ENCODE results near the gene FBXO9.
"Not testable (repeated sequence)": the region's sequence is repeated elsewhere in the genome, so short reads cannot be mapped to it uniquely, and the experiment has no call there.

FBXO9 gene

DNA sequence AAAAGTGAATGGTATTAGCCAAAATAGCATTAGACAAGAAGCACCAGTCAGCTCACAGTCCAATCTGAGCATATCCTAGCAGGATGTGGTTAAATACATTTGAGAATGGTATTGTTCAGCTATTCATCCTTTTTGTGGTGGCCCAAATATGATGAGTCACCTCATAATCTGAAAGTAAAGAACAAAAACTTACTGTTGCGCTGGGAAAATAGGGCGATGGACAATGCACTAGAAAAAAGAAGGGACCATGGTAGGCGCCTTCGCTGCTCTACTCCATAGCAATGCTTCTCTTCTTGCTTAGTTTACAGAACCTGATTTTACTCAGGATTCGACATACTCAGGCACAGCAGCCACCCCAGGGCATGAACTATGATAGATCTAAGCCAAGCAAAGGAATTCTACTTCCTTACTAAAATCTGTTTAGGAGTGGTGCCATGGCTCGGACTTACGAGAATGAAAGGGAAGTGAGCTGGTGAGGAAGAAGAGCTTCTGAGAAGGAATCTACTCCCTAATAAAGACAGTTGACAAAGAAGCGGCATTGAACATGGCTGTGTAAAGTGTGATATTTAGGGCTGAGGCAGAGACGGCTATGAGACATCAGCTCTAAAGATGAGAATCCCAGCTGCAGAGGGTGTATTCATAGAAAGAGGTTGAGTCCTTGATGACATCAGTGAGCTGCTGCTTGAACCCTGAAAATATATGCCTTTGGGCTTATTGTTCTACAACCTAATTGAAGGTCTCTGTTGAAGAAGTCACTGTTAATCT is 16.6 kb upstream of the FBXO9 start:
- no peak for DNase-seq (ENCODE audit: low spot score)

DNA sequence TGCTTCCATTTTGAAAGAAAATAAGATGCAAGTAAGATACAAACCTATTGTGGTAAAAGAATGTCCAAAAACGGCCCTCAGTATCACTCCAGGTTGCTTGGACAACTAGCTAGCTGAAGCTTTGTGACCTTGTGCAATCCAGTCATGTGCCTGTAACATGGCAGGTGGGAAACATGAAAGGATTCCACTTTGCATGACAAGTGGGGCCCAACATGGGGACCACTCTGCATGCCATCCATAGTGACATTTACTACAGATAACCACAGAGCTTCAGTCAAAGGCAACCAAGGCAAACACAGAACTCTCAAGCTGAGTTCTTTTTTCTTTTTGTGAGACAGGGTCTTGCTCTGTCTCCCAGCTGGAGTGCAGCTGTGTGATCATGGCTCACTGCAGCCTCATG is 15.8 kb upstream of the FBXO9 start:
- DNase-seq (ENCODE audit: low spot score), result no peak

DNA sequence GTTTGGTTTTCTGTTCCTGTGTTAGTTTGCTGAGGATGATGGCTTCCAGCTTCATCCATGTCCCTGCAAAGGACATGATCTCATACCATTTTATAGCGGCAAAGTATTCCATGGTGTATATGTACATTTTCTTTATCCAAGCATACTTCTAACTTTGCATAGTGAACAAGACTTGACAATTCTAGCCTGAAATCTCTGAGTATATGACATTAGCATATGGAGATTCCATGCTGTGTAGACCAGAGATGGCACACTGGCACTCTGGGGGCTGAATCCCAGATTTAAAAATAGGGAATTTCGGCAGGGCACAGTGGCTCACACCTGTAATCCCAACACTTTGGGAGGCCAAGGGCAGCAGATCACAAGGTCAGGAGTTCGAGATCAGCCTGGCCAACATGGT is 13.1 kb upstream of the FBXO9 start:
- DNase-seq (ENCODE audit: low spot score), result not testable (repeated sequence)

DNA sequence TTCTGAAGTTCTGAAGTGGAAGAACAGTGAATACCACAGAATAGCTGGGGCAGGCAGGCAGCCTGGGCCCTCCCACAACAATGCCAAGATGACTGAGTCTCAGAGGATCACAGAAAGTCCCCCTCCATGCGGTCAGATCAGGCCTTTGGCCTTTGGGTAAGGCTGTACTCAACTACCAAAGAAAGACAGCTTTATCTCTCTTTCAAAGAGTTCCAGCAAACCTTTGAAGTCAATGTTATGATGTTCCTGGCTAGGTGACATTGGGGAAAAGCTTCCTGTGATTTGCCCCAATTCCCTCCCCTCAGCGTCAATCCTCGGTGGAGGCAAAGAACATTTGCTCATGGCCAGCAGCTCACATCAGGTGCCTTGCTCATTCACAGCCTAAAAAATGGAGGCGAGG is 10.7 kb upstream of the FBXO9 start:
- DNase-seq (ENCODE audit: low spot score), result no peak

DNA sequence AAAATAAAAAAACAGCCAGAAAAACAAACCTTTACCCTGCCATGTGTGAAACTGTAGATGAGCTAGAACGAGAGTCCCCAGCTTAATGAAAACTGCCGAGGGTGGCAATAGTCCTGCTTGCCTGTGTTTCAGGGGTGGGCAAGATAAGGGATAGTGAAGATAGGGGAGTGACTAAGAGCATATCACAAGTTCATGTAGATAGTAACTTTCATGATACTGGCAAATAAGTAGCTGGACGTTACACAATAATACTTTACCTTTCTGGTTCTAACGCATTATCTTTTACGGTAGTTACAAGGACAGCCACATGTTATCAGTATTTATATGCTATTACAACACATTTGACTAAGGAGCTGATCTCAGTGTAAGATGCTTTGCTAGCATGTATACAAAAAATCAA is 9.3 kb upstream of the FBXO9 start:
- DNase-seq (ENCODE audit: low spot score), result no peak

DNA sequence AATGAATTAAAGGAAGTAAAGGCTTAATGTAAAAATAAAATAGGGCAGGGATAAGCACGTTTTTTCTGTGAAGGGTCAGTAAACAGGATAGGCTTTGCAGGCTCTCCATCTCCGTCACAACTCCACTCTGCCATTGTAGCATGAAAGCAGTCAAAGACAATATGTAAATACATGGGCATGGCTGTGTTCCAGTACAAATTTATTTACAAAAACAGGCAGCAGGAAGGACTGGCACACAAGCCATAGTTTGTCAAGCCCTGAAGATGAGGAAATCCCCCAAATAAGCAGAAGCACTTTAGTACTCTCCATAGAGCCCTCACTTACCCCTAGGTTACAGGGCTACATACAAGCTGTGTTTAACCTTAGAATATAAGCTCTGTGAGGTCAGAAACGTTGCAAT is 8.9 kb upstream of the FBXO9 start:
- no peak for DNase-seq (ENCODE audit: low spot score)

DNA sequence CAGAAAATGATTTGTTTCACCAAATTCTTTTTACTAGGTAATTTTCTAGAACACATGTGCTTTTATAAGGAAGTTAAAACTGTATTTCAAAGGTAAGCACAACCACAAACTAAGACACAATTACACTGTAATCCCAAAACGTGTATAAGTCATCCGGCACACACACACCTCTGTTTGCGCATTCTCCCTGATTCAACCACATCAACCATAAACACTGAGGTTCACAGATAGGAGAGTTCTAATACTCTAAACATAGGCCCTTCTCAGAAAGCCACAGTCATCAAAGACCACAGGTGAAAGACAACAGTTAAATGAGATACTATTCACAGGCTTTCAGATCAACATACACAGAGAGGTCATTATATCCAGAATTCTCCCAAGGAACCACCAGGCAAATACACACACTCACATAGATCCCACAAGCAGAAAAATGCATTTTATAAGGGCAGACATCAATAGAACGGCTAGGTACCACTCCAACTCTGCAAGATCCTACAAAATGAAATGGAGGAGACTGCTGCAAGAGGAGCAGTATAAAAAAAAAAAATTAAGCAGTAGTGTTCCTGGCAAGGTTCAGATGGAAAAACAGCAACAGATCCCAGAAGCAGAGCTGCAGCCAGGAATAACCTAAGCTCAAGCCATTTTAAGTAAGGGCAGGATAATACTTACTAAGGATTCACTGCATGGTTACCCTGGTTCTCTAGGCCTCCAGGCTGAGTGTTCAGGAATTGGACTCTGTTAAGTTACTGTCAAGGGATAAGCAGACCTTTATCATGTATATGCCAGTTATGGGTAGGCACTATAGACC is 6.6 kb upstream of the FBXO9 start:
- no peak for DNase-seq (ENCODE audit: low spot score)

DNA sequence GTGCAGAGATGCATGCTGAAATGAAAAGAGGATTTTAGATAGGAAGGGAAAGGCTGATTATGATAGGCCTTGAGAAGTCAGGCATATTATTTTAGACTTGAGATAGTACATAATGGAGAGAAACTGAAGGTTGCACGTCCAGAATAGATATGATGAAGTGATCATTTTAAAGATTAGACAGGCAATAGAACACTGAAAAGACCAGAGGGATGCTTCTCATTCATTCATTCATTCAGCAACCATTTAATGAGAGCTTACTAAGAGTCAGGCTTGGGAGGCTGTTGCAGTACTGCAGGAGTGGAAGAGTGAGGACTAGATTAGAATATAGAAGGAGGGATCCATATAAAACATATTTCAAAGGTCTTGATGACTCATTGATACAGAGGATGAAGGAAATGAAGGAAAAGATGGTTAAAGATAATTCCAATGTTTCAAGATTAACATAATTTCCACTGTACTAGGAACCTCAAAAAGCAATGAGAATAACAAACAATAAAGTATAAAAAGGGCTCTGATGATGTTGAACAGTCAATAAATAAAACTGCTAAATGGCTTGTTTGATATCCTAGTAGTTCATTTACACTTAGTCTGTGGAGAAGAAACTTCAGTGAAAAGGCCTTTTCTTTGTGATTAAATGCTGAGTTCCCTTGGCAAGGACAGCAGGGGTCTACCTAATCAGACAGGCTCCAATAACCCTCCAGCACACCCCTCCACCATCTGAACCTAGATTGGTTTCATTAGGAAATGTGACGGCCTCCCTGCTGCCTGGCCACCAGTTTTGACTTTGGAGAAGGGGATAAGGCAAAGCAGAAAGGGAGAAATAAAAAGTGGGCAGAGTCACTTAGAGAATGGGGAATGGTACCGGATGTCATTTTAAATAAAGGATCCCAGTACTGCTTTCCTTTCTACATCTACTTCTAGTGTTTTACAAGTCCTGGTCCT is 5.3 kb upstream of the FBXO9 start:
- DNase-seq (ENCODE audit: low spot score), result no peak

DNA sequence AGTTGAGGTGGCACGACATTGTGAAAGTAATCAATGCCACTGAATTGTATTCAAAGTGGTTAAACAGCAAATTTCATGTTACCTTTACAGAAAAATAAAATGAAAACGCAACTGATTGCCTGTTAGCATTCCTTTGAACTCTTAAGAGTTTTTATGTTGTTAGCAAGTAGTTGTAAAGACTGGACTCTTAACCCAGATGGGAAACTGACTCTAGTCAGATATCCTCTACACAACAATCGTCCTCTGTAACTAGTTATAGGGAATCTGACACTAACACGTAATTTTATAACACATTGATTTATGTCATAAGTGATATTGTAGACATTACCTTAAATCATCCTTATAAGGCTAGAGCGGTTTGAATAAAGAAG is 3.0 kb upstream of the FBXO9 start:
- no peak for DNase-seq (ENCODE audit: low spot score)

DNA sequence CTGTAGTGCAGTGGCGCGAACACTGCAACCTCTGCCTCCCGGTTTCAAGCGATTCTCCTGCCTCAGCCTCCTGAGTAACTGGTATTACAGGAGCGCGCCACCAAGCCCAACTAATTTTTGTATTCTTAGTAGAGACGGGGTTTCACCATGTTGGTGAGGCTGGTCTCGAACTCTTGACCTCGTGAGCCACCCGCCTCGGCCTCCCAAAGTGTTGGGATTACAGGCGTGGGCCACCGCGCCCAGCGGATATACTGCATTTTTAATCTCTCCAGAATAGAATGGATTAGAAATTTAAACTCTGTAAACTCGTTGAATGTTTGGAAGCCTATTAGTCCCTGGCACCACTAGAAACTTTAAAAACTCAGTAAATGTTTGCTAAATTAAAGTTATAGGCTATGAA is 949 bp upstream of the FBXO9 start:
- not testable (repeated sequence) for DNase-seq (ENCODE audit: low spot score)

DNA sequence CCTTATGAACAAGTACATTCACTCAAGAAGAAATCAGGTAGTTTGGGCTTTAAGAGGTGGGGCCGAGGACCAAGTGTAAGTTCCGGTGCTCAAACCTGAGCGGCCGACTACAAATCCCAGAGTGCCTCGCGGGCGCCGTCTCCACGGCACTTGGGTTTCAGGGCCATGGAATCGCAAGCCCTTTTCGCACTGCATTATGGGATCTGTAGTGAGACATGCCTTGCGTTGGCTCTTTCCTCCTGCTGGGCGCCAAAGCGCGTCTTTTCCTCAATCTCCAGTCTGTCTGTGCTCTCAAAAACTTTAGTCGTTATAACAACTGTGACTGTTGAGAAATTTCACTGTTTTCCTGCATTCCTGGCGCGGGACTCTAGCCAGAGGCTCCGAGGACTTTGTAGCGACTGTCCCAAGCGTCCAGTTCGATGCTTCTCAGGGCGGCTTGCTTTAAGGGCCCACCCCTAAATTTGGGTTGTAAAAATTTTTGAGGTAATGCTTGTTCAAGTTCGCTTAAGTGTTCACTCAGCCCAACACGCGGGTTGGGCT is 408 bp upstream of the FBXO9 start:
- DNase-seq (ENCODE audit: low spot score), result peak; percentile 72

DNA sequence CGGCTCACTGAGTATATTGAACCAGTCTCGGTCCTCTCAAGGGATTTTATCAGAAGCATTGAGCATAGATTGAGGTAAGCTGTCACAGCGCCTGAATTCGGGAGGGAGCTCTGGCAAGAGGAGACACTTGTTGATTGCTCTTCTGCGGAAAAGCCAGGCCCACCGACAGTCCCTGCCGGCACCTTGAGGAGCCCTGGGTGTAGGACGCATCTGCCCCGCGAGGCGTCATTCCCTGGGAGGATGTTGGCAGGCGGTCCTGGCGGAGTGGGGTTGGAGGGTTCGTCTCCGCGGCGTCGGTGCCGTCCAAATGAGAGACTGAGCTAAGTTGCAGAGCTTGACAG is 843 bp downstream of the FBXO9 start:
- peak; percentile 21 for DNase-seq (ENCODE audit: low spot score)

DNA sequence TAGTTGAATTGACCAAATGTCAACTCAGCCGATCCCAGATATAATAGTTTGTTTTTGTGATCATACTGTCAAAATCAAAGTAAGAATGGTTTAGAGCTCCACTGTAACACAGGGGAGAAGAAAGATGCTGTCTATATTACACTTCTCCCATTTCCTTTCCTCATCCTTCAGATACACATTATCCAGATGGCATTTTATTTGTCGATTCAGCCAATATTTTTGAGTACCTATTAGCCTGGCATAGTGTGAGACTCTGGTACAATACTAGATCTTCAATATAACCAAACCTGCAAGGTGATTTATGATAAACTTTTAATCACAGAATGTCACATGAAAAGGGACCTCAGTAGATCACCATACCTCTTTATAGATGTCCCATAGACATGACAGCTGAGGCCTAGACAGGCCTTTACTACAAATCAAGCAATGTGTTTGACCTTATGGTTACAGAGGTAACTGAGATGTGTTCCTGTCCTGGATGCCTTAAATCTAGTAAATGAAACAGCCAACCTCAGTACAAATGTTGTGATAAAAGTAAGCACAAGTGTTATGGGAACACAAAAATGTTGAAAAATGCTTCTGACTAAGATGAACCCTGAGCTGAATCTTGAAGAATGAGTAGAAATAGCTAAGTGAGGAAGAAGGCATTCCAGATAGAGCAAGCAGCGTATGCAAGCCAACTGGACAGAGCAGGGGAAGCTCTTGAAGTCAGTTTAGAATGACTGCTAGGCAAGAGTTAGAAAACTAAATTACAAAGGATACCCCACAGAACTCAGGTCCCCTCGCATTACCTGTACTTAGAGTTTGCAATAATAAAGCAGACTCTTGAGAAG is 1.9 kb downstream of the FBXO9 start:
- DNase-seq (ENCODE audit: low spot score), result no peak

DNA sequence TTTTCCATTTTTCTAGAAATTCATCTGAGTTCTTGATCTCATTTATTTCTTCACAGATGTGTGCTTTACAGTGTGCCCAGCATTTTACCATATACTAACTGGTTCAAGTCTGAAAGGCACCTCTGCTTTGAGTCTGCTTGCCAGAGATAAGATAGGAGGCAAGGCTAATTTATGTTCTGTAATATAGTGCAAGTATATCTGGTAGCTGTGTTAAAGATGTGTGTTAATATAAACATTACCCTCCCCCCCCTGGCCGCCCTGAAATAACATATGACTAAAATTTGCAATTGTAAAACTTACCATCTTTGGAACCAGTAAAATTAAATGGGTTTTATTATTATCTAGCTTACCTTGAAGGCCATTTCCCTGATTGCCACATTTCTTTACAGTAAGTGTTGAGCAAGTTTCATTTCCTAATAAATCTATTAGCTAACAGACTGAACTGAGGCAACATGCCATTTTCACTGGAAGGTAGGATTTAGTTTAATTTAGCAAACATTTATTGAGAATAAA is 2.7 kb downstream of the FBXO9 start:
- no peak for DNase-seq (ENCODE audit: low spot score)

DNA sequence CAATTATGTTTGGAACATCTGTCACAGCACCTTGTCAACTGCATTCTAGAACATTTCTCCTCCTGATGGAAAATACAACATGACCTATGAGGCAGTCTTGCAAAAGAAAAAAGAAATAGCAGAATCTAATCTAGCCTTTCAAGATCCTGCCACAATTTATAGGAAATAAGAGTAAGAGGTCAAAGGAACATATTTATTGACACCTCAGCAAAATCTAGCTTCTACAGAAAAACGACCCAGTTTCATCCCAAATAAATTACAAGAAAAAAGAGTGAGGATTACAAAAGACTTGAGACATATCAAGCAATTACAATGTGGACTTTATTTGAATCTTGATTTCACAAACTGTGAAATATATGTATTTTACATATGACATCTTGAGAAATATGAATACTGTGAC is 4.2 kb downstream of the FBXO9 start:
- DNase-seq (ENCODE audit: low spot score), result no peak

DNA sequence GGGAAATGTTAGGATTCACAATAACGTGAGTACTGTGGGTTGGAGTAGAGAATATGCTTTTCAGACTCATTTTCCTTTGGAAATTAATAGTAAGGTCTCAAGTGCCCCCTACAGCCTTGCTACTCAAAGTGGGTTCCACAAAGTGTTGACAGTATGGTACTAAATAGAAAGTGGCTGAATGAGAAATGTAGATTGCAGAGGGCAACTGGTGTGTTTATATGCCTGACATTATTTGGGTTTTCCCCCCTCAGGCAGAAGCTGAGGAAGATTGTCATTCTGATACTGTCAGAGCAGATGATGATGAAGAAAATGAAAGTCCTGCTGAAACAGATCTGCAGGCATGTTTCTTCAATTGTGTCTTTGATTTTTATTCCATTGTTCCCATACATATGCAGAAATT is 5.6 kb downstream of the FBXO9 start:
- DNase-seq (ENCODE audit: low spot score), result no peak

DNA sequence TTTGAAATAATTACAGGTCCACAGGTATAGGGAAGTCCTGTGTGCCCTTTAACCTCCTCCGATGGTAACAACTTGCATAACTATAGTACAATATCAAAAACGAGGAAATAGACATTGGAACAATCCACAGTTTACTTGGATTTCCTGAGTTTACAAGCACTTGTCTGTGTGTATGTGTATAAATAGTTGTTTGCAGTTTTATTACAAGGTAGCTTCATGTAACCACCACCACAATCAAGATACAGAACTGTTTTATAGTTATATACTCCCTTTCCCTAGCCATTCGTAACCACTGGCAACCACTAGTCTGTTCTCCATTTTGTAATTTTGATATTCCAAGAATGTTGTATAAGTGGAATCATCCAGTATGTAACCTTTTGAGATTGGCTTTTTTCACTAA is 9.1 kb downstream of the FBXO9 start:
- no peak for DNase-seq (ENCODE audit: low spot score)

DNA sequence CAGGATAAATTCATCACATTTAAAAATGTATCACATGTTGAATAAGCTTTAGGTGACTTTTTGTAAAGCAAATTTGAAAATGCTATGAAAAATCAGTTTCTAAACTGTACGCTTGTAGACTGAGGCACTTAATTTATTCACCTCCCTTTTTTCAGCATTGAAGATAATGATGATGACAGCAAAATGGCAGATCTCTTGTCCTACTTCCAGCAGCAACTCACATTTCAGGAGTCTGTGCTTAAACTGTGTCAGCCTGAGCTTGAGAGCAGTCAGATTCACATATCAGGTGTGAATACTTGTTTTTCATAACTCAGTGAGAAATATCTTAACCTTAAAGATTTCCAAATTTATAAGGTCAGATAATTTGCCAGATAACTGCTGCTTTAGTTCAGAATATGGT is 15.6 kb downstream of the FBXO9 start:
- no peak for DNase-seq (ENCODE audit: low spot score)

DNA sequence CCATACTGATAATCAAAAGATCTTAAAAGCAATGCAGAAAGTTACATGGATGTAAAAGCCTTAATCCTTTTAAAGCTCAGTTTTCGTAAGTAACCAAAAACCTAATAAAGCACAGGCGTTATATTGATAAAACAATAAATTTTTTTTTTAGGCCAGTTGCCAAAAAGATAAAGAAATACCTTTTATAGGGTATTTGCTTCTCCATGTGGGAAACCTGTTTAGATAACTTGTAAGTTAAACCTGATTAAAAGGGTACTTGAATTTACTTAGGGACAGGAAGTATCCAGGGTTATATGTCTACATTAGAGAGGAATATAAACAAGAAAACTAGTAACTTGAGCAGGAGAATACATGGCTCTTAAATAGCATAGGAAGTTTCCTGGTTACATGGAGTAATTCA is 21.1 kb downstream of the FBXO9 start:
- no peak for DNase-seq (ENCODE audit: low spot score)

DNA sequence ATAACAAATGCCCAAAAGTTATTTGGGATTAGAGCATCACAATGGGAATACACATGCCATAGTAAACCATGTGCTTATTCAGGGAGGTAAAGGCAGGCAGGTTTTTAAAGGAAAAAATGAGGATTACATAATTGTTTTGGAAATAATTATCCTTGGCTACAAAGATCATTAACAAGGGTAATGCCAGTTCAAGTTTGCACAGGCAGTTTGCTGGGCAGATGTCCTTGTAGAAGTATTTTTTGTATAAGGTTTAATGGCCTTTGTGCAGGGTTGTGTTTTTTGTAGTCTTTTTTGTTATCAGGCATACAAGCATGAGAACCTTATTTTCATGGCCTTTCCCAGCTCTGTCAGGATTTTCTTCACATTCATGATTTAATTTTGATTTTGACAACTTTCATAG is 24.7 kb downstream of the FBXO9 start:
- no peak for DNase-seq (ENCODE audit: low spot score)

DNA sequence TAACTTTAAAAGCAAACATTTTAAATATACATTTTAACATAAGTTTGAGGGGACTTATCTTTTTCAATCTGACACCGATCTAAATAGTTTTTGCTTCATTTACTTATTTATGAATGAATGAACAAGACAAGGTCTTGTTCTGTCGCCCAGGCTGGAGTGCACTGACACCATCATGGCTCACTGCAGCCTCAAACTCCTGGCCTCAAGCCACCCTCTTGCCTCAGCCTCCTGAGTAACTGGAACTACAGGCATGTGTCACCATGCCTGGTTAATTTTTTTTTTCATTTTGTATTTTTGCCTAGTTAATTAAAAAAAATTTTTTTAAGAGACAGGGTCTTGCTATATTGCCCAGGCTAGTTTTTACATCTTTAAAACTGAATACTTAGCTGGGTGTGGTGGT is 25.4 kb downstream of the FBXO9 start:
- DNase-seq (ENCODE audit: low spot score), result no peak
